CD14-positive monocyte (primary cell): Measurements from ENCODE around the gene C18orf63. TPM values are rescaled to one million over a fixed set of nuclear protein-coding genes. Genes with fewer than 3 reads are reported as not detected.

Experiments
- DNase-seq, 3 donors: peaks; one replicate each; pipeline ENCODE4 v3.0.0-alpha.2; 2011 to 2022
- H2AFZ ChIP-seq: 2 replicates; pipeline ENCODE4 v1.6.0; 2012; ENCODE audit warnings: mild to moderate bottlenecking, low read depth, low read length, inconsistent platforms; ENCODE audit not compliant: insufficient read depth, poor library complexity, severe bottlenecking
- H3K27ac ChIP-seq, 2 donors: 1 replicate in 1 of 2; 2 replicates in 1 of 2; pipeline ENCODE4 v1.5.1; 2012 to 2013; ENCODE audit warnings: low read length in 2 of 2, control low read depth in 1 of 2, inconsistent platforms in 1 of 2, low read depth in 1 of 2, mild to moderate bottlenecking in 1 of 2
- H3K27me3 ChIP-seq, 2 donors: one replicate each; pipeline versions ENCODE4 v1.6.0 to v1.6.1; 2011 to 2013; ENCODE audit warnings: low read length in 2 of 2; ENCODE audit not compliant: control insufficient read depth in 2 of 2, insufficient read depth in 2 of 2
- H3K36me3 ChIP-seq, 2 donors: replicated peaks in 1 of 2; 1 replicate in 1 of 2; 2 replicates in 1 of 2; pipeline versions ENCODE4 v1.5.1 to v1.6.1; 2012 to 2013; ENCODE audit warnings: low read length in 2 of 2, control low read depth in 1 of 2, inconsistent platforms in 1 of 2, mild to moderate bottlenecking in 1 of 2; ENCODE audit not compliant: insufficient read depth in 2 of 2, control insufficient read depth in 1 of 2
- H3K4me1 ChIP-seq, 2 donors: 1 replicate in 1 of 2; 2 replicates in 1 of 2; pipeline versions ENCODE4 v1.5.1 to v1.6.1; 2012 to 2013; ENCODE audit warnings: low read length in 2 of 2, control low read depth in 1 of 2, inconsistent platforms in 1 of 2, mild to moderate bottlenecking in 1 of 2, moderate library complexity in 1 of 2; ENCODE audit not compliant: insufficient read depth in 2 of 2, control insufficient read depth in 1 of 2
- H3K4me2 ChIP-seq: replicated peaks from 2 replicates; pipeline ENCODE3; 2012; ENCODE audit warnings: low read length, moderate library complexity, mild to moderate bottlenecking; ENCODE audit not compliant: poor library complexity, severe bottlenecking; ENCODE audit errors: extremely low read depth
- H3K4me3 ChIP-seq, 3 experiments: fragments of 200-600 bp in 1 of 3; sonication (generic) in 1 of 3; replicated peaks in 1 of 3; 1 replicate in 2 of 3; 2 replicates in 1 of 3; pipeline ENCODE4 v1.5.1; 2011 to 2013; ENCODE audit warnings: low read length in 3 of 3, mild to moderate bottlenecking in 3 of 3, control low read depth in 2 of 3, low read depth in 2 of 3, inconsistent platforms in 1 of 3, moderate library complexity in 1 of 3
- H3K79me2 ChIP-seq: 2 replicates; pipeline ENCODE4 v1.6.0; 2012; ENCODE audit warnings: mild to moderate bottlenecking, control low read depth, inconsistent platforms, low read length, moderate library complexity; ENCODE audit not compliant: insufficient read depth
- H3K9ac ChIP-seq: 2 replicates; pipeline ENCODE4 v1.6.0; 2017; ENCODE audit warnings: low read length, mild to moderate bottlenecking; ENCODE audit not compliant: insufficient read depth, poor library complexity, severe bottlenecking
- H3K9me3 ChIP-seq, 2 donors: replicated peaks in 1 of 2; 1 replicate in 1 of 2; 2 replicates in 1 of 2; pipeline versions ENCODE4 v1.5.1 to v1.6.1; 2012 to 2013; ENCODE audit warnings: low read length in 2 of 2, control low read depth in 1 of 2; ENCODE audit not compliant: control insufficient read depth in 1 of 2, insufficient read depth in 1 of 2
- H4K20me1 ChIP-seq: 2 replicates; pipeline ENCODE4 v1.6.0; 2012; ENCODE audit warnings: mild to moderate bottlenecking, low read length, control low read depth, moderate library complexity; ENCODE audit not compliant: insufficient read depth
- H3K27ac Mint-ChIP-seq, 7 donors: one replicate each; pipeline ENCODE4 v1.8.0; 2020; ENCODE audit warnings: mild to moderate bottlenecking in 7 of 7, mixed read lengths in 7 of 7, moderate library complexity in 6 of 7, inconsistent platforms in 2 of 7
- H3K27me3 Mint-ChIP-seq, 3 donors: one replicate each; pipeline ENCODE4 v1.8.0; 2021 to 2022; ENCODE audit warnings: low read depth in 3 of 3, mild to moderate bottlenecking in 3 of 3, mixed read lengths in 3 of 3, moderate library complexity in 3 of 3, inconsistent platforms in 1 of 3
- H3K36me3 Mint-ChIP-seq, 2 donors: one replicate each; pipeline ENCODE4 v1.8.0; 2020; ENCODE audit warnings: mixed read lengths in 2 of 2, inconsistent platforms in 1 of 2, mild to moderate bottlenecking in 1 of 2
- H3K4me1 Mint-ChIP-seq: one replicate; pipeline ENCODE4 v1.8.0; 2020; ENCODE audit warnings: mild to moderate bottlenecking, mixed read lengths
- H3K4me3 Mint-ChIP-seq, 2 donors: one replicate each; pipeline ENCODE4 v1.8.0; 2020; ENCODE audit warnings: mild to moderate bottlenecking in 2 of 2, mixed read lengths in 2 of 2, moderate library complexity in 1 of 2
- H3K9me3 Mint-ChIP-seq, 7 donors: one replicate each; pipeline ENCODE4 v1.8.0; 2020 to 2022; ENCODE audit warnings: mixed read lengths in 7 of 7, mild to moderate bottlenecking in 6 of 7, moderate library complexity in 6 of 7, inconsistent platforms in 2 of 7
- WGBS: methylation state at CpG from one replicate; pipeline ENCODE4 v1.1.5; 2013; ENCODE audit warnings: missing lambda C conversion rate; ENCODE audit not compliant: insufficient coverage; 5-methylcytosine and 5-hydroxymethylcytosine counted together
- intact Hi-C, 2 donors: fragments of 100-400 bp; cut with micrococcal nuclease; formaldehyde crosslinking; loops; one replicate each; pipeline versions ENCODE4 v1.15.0 to v1.15.1; 2023
- polyA plus RNA-seq, 3 donors: library from polyadenylated mRNA; depleted of rRNA in 1 of 3; unstranded in 2 of 3; stranded (reverse) in 1 of 3; fragments of 300-500 nt in 2 of 3; fragments of >200 nt in 1 of 3; fragmentation: Illumina TruSeq in 2 of 3; gene quantifications; 1 replicate in 2 of 3; 2 replicates in 1 of 3; pipeline ENCODE4 v1.2.3, GENCODE V29; 2012 to 2021
- TF ChIP-seq, protein P1 (sequence below): fragments of 200-600 bp; IDR thresholded peaks from one replicate; pipeline ENCODE4 v1.8.0; 2022; ENCODE audit warnings: antibody characterized with exemption, mild to moderate bottlenecking

Gene C18orf63
- polyA plus RNA-seq, 3 donors: not detected

- H2AFZ ChIP-seq: peak overlapping the region; percentile 22
- H4K20me1 ChIP-seq: no peaks in the 10 kb centered on the region
- Mint-ChIP-seq H3K4me1 (peaks cover 11% of the 10 kb centered on the region), H3K36me3 (no peaks in the 10 kb centered on the region), H3K9me3 (peaks cover 0 to 8% (median 6%) of the 10 kb centered on the region in 7 donors), H3K27me3 (peaks cover 0 to 2% (median 2%) of the 10 kb centered on the region in 3 donors), H3K4me3 (no peak overlapping the region), H3K27ac (no peak overlapping the region)
- H3K27ac ChIP-seq: no peak overlapping the region
- H3K79me2 ChIP-seq: no peaks in the 10 kb centered on the region
- no peak for DNase-seq
- intact Hi-C loops: no loop called here
- peaks cover 2 to 4% of the 10 kb centered on the region in 2 donors for H3K27me3 ChIP-seq
- WGBS: no CpG with 5 or more reads among the region's 5 CpGs
- TF ChIP-seq, protein P1, sequence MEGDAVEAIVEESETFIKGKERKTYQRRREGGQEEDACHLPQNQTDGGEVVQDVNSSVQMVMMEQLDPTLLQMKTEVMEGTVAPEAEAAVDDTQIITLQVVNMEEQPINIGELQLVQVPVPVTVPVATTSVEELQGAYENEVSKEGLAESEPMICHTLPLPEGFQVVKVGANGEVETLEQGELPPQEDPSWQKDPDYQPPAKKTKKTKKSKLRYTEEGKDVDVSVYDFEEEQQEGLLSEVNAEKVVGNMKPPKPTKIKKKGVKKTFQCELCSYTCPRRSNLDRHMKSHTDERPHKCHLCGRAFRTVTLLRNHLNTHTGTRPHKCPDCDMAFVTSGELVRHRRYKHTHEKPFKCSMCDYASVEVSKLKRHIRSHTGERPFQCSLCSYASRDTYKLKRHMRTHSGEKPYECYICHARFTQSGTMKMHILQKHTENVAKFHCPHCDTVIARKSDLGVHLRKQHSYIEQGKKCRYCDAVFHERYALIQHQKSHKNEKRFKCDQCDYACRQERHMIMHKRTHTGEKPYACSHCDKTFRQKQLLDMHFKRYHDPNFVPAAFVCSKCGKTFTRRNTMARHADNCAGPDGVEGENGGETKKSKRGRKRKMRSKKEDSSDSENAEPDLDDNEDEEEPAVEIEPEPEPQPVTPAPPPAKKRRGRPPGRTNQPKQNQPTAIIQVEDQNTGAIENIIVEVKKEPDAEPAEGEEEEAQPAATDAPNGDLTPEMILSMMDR: no peak
- H3K4me2 ChIP-seq: no peak overlapping the region
- no peak overlapping the region for H3K9ac ChIP-seq
- no peaks in the 10 kb centered on the region for H3K36me3 ChIP-seq
- H3K4me1 ChIP-seq: peaks cover 10 to 13% of the 10 kb centered on the region in 2 donors
- H3K4me3 ChIP-seq: no peak overlapping the region
- H3K9me3 ChIP-seq: peaks cover 6 to 7% of the 10 kb centered on the region in 2 donors
Measured at GRCh38 chr18:74337155-74337911, 21.7 kb downstream of the C18orf63 start.

DNA sequence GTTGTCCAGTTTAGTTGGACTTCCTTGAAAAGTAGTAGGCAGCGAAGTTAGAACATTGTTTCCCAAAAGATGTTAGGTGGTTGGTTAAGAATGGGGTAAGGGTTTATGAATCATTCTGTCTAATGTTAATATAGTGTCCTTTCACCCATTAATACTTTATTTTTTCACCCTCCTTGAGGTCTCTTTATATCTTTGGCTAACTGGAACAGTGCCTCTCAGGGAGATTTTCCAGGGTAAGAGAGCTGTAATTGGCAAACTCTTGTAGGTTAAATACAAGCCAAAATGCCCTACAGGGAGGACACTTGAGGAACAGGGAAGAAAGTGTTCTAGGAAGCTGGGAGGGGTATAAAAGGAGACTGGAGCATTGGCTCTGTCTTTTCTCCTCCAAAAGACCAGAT, 22.3 kb downstream of the C18orf63 start:
- Histone ChIP-seq H3K9me3 (peaks cover 6 to 7% of the 10 kb centered on the region in 2 donors), H3K27me3 (peaks cover 2 to 4% of the 10 kb centered on the region in 2 donors), H3K36me3 (no peaks in the 10 kb centered on the region), H3K4me1 (peaks cover 10 to 13% of the 10 kb centered on the region in 2 donors), H3K4me2 (no peak overlapping the region), H3K9ac (no peak overlapping the region), H4K20me1 (no peaks in the 10 kb centered on the region), H3K79me2 (no peaks in the 10 kb centered on the region), H3K27ac (no peak overlapping the region), H3K4me3 (no peak overlapping the region), H2AFZ (peak overlapping the region; percentile 22)
- no CpG with 5 or more reads among the region's 1 CpG for WGBS
- intact Hi-C loops: no loop called here
- H3K27me3 Mint-ChIP-seq: peaks cover 0 to 2% (median 2%) of the 10 kb centered on the region in 3 donors
- no peak overlapping the region for H3K27ac Mint-ChIP-seq
- DNase-seq: no peak
- peaks cover 0 to 8% (median 6%) of the 10 kb centered on the region in 7 donors for H3K9me3 Mint-ChIP-seq
- no peaks in the 10 kb centered on the region for H3K36me3 Mint-ChIP-seq
- H3K4me1 Mint-ChIP-seq: peaks cover 11% of the 10 kb centered on the region
- no peak overlapping the region for H3K4me3 Mint-ChIP-seq
- TF ChIP-seq, protein P1: no peak
